HCT116 (cell line): ENCODE results near the gene GSTO2. TPM values are rescaled to one million over a fixed set of nuclear protein-coding genes. Genes with fewer than 3 reads are reported as not detected.

Experiments used
- ATAC-seq: fragments of 200-7000 bp; cut with Tn5 transposase; 2 replicates; pipeline ENCODE4 v1.9.1; 2020; ENCODE audit warnings: mild to moderate bottlenecking, moderate library complexity
- BruUV-seq: library from RNA; stranded (reverse); fragments of 400-500 nt; replicated peaks from 2 replicates; lab custom pipeline; 2021; lab: Mats Ljungman, UMichigan
- CTCF ChIA-PET: fragments of 300-600 bp; sonication (Branson Sonifier 250); formaldehyde crosslinking; loops from one replicate; lab custom pipeline; 2021; ENCODE audit warnings: antibody characterized with exemption; lab: Charles Lee
- POLR2A ChIA-PET: fragments of 300-600, 350-600 bp; sonication (Branson Sonifier 250); formaldehyde crosslinking; loops from one replicate; lab custom pipeline; 2021; ENCODE audit warnings: antibody characterized with exemption; lab: Charles Lee
- RAD21 ChIA-PET, 2 experiments: fragments of 300-600 bp; sonication (Branson Sonifier 250); formaldehyde crosslinking; loops; one replicate each; lab custom pipeline; 2023; ENCODE audit warnings: low total read pairs in 2 of 2; ENCODE audit not compliant: uncharacterized antibody in 2 of 2, unreplicated experiment in 2 of 2, low non-redundant PET in 1 of 2; lab: Charles Lee
- DNase-seq: peaks from one replicate; pipeline ENCODE4 v3.0.0-alpha.2; 2010; ENCODE audit warnings: low read depth, low spot score
- H2AFZ ChIP-seq: fragments of 200-600 bp; shearing (Covaris generic), sonication (generic); 2 replicates; pipeline ENCODE4 v1.6.1; 2017; ENCODE audit warnings: low read depth, mixed run types, mixed read lengths, antibody characterized with exemption, low read length; ENCODE audit not compliant: poor library complexity, severe bottlenecking
- H3K27ac ChIP-seq: 2 replicates; pipeline ENCODE4 v1.5.1; 2012; ENCODE audit warnings: low read depth, low read length
- H3K27me3 ChIP-seq: fragments of 200-600 bp; sonication (generic); 2 replicates; pipeline ENCODE4 v1.6.1; 2016; ENCODE audit warnings: mixed run types, low read length, mixed read lengths; ENCODE audit not compliant: insufficient read depth
- H3K36me3 ChIP-seq, 2 experiments: fragments of 200-500 bp in 1 of 2; fragments of 200-600 bp in 1 of 2; sonication (Bioruptor generic) in 1 of 2; sonication (generic) in 1 of 2; 2 replicates each; pipeline versions ENCODE4 v1.5.1 to v1.6.1; 2014 to 2016; ENCODE audit warnings: low read length in 2 of 2, inconsistent platforms in 1 of 2, mixed read lengths in 1 of 2, mixed run types in 1 of 2; ENCODE audit not compliant: insufficient read depth in 2 of 2, control insufficient read depth in 1 of 2
- H3K4me1 ChIP-seq, 2 experiments: fragments of 200-600 bp in 1 of 2; sonication (generic) in 1 of 2; 2 replicates each; pipeline versions ENCODE4 v1.5.1 to v1.6.1; 2012 to 2017; ENCODE audit warnings: low read length in 2 of 2, inconsistent platforms in 1 of 2, mild to moderate bottlenecking in 1 of 2, mixed read lengths in 1 of 2, mixed run types in 1 of 2, moderate library complexity in 1 of 2; ENCODE audit not compliant: insufficient read depth in 2 of 2, control insufficient read depth in 1 of 2
- H3K4me2 ChIP-seq: fragments of 200-600 bp; sonication (generic); 2 replicates; pipeline ENCODE4 v1.6.1; 2017; ENCODE audit warnings: mixed run types, low read length, mixed read lengths
- H3K4me3 ChIP-seq, 2 experiments: fragments of 200-600 bp in 1 of 2; sonication (generic) in 1 of 2; replicated peaks in 1 of 2; 2 replicates each; pipeline ENCODE4 v1.5.1; 2011 to 2016; ENCODE audit warnings: low read length in 2 of 2, control low read depth in 1 of 2, low read depth in 1 of 2, mild to moderate bottlenecking in 1 of 2, mixed read lengths in 1 of 2, mixed run types in 1 of 2
- H3K79me2 ChIP-seq: fragments of 200-600 bp; sonication (generic); 2 replicates; pipeline ENCODE4 v1.6.1; 2017; ENCODE audit warnings: mild to moderate bottlenecking, mixed run types, low read length, moderate library complexity, mixed read lengths; ENCODE audit not compliant: insufficient read depth
- H3K9ac ChIP-seq: fragments of 200-600 bp; sonication (generic); 2 replicates; pipeline ENCODE4 v1.6.1; 2016; ENCODE audit warnings: low read length, mixed read lengths
- H3K9me2 ChIP-seq: fragments of 200-600 bp; sonication (generic), shearing (Covaris generic); 2 replicates; pipeline ENCODE4 v1.6.1; 2017; ENCODE audit warnings: mixed run types, mild to moderate bottlenecking, moderate library complexity; ENCODE audit not compliant: insufficient read depth
- H3K9me3 ChIP-seq, 2 experiments: fragments of 200-500 bp in 1 of 2; fragments of 200-600 bp in 1 of 2; sonication (Bioruptor generic) in 1 of 2; sonication (generic) in 1 of 2; 2 replicates each; pipeline ENCODE4 v1.6.1; 2014 to 2017; ENCODE audit warnings: low read length in 2 of 2, mixed read lengths in 2 of 2, inconsistent platforms in 1 of 2, low read depth in 1 of 2, mild to moderate bottlenecking in 1 of 2, mixed run types in 1 of 2, moderate library complexity in 1 of 2; ENCODE audit not compliant: control insufficient read depth in 1 of 2, insufficient read depth in 1 of 2
- H4K20me1 ChIP-seq: fragments of 200-600 bp; sonication (generic), shearing (Covaris generic); 2 replicates; pipeline ENCODE4 v1.6.1; 2017; ENCODE audit warnings: mixed run types, mild to moderate bottlenecking, moderate library complexity; ENCODE audit not compliant: insufficient read depth
- ATF3 ChIP-seq: IDR thresholded peaks from 2 replicates; pipeline ENCODE4 v1.6.1; 2012
- CBX3 ChIP-seq: IDR thresholded peaks from 2 replicates; pipeline ENCODE4 v1.6.1; 2012; ENCODE audit warnings: low read depth
- CEBPB ChIP-seq: IDR thresholded peaks from 2 replicates; pipeline ENCODE4 v1.6.1; 2012; ENCODE audit warnings: low read depth
- ELF1 ChIP-seq: IDR thresholded peaks from 2 replicates; pipeline ENCODE4 v1.6.1; 2012; ENCODE audit warnings: low read depth, borderline replicate concordance
- EZH2phosphoT487 ChIP-seq: fragments of 200-600 bp; IDR thresholded peaks from 2 replicates; pipeline ENCODE4 v1.6.1; 2018; ENCODE audit warnings: antibody characterized with exemption, borderline replicate concordance
- MAX ChIP-seq: IDR thresholded peaks from 2 replicates; pipeline ENCODE4 v1.6.1; 2012
- RAD21 ChIP-seq: IDR thresholded peaks from 2 replicates; pipeline ENCODE4 v1.6.1; 2012; ENCODE audit warnings: low read depth, mild to moderate bottlenecking
- REST ChIP-seq: IDR thresholded peaks from 2 replicates; pipeline ENCODE4 v1.6.1; 2012; ENCODE audit warnings: low read depth
- SRF ChIP-seq: IDR thresholded peaks from 2 replicates; pipeline ENCODE4 v1.6.1; 2012; ENCODE audit warnings: low read depth
- YY1 ChIP-seq: IDR thresholded peaks from 2 replicates; pipeline ENCODE4 v1.6.1; 2011; ENCODE audit warnings: low read length, low read depth, moderate library complexity, mild to moderate bottlenecking; ENCODE audit not compliant: insufficient replicate concordance; ENCODE audit errors: extremely low read depth
- ZBTB33 ChIP-seq: IDR thresholded peaks from 2 replicates; pipeline ENCODE4 v1.6.1; 2011; ENCODE audit warnings: mild to moderate bottlenecking, low read length, moderate library complexity; ENCODE audit not compliant: insufficient replicate concordance; ENCODE audit errors: extremely low read depth
- intact Hi-C: fragments of 100-400 bp; cut with micrococcal nuclease; formaldehyde crosslinking; loops from 2 replicates; pipeline ENCODE4 v1.10.0; 2022
- total RNA-seq: library from RNA; stranded (reverse); gene quantifications from one replicate; pipeline ENCODE4 v1.2.1, GENCODE V29; 2021; ENCODE audit not compliant: unreplicated experiment

Gene GSTO2
- total RNA-seq, 1 experiment from 2014 or later, result 115 TPM

- Histone ChIP-seq H3K36me3 (no peaks in the 10 kb centered on the region), H3K9ac (no peak overlapping the region), H4K20me1 (no peaks in the 10 kb centered on the region), H3K27me3 (no peaks in the 10 kb centered on the region), H2AFZ (no peak overlapping the region), H3K4me1 (peaks cover 32 to 38% of the 10 kb centered on the region in 2 experiments), H3K4me3 (no peak overlapping the region), H3K27ac (no peak overlapping the region), H3K9me2 (no peaks in the 10 kb centered on the region), H3K4me2 (no peak overlapping the region), H3K9me3 (no peaks in the 10 kb centered on the region), H3K79me2 (peaks cover 61% of the 10 kb centered on the region)
- POLR2A ChIA-PET, result no interaction called here
- intact Hi-C loops, result no loop called here
- no TSS peak for BruUV-seq
- no peak for TF ChIP-seq ELF1
- no peak for TF ChIP-seq MAX
- RAD21 ChIA-PET, result no interaction called here
- CTCF ChIA-PET, result no interaction called here
- no peak for ATAC-seq
- DNase-seq, result no peak
These were observed 55.9 kb downstream of the GSTO2 start for GRCh38 chr10:104324931-104325330.

- intact Hi-C loops, result no loop called here
- no peaks in the 10 kb centered on the region for H3K36me3 ChIP-seq
- BruUV-seq, result no TSS peak
- ChIA-PET POLR2A (no interaction called here), RAD21 (no interaction called here), CTCF (no interaction called here)
- H3K9me3 ChIP-seq, result no peaks in the 10 kb centered on the region
- no peak for DNase-seq
- no peak overlapping the region for H2AFZ ChIP-seq
- H3K27ac ChIP-seq, result no peak overlapping the region
- H3K27me3 ChIP-seq, result no peaks in the 10 kb centered on the region
- no peak for ATAC-seq
- no peak overlapping the region for H3K4me3 ChIP-seq
- H3K4me2 ChIP-seq, result no peak overlapping the region
- peaks cover 68% of the 10 kb centered on the region for H3K79me2 ChIP-seq
- no peak overlapping the region for H3K9ac ChIP-seq
- H4K20me1 ChIP-seq, result no peaks in the 10 kb centered on the region
- H3K9me2 ChIP-seq, result no peaks in the 10 kb centered on the region
- peaks cover 40 to 46% of the 10 kb centered on the region in 2 experiments for H3K4me1 ChIP-seq
- TF ChIP-seq YY1, result no peak
- TF ChIP-seq SRF, result no peak
- no peak for TF ChIP-seq EZH2phosphoT487
- TF ChIP-seq MAX, result no peak
- no peak for TF ChIP-seq RAD21
- no peak for TF ChIP-seq REST
- TF ChIP-seq CEBPB, result no peak
- no peak for TF ChIP-seq ATF3
- TF ChIP-seq CBX3, result no peak
- no peak for TF ChIP-seq ZBTB33
- no peak for TF ChIP-seq ELF1
These were observed 56.8 kb downstream of the GSTO2 start for GRCh38 chr10:104325436-104326435.
